MCF 10A (cell line): ENCODE measurements around the gene SIVA1. TPM values are rescaled to one million over a fixed set of nuclear protein-coding genes. Genes with fewer than 3 reads are reported as not detected.

Experiments
- BruUV-seq: library from RNA; stranded (reverse); fragments of 400-500 nt; replicated peaks from 2 replicates; lab custom pipeline; 2021; lab: Mats Ljungman, UMichigan
- CTCF ChIA-PET: fragments of 300-600 bp; sonication (Branson Sonifier 250); formaldehyde crosslinking; extraction: SDS; loops from one replicate; lab custom pipeline; 2021; ENCODE audit warnings: antibody characterized with exemption, inconsistent platforms; lab: Yijun Ruan, JAX
- POLR2A ChIA-PET: fragments of 300-600, 350-650 bp; sonication (Branson Sonifier 250); formaldehyde crosslinking; extraction: SDS; loops from one replicate; lab custom pipeline; 2020; ENCODE audit warnings: antibody characterized with exemption, inconsistent platforms; lab: Yijun Ruan, JAX
- DNase-seq: peaks from one replicate; pipeline ENCODE4 v3.0.0-alpha.2; 2018; ENCODE audit not compliant: unreplicated experiment
- H3K27ac Mint-ChIP-seq: one replicate; pipeline ENCODE4 v1.8.0; 2022; ENCODE audit warnings: mild to moderate bottlenecking, low read depth, mixed read lengths; ENCODE audit not compliant: unreplicated experiment
- H3K27me3 Mint-ChIP-seq: one replicate; pipeline ENCODE4 v1.8.0; 2022; ENCODE audit warnings: mixed read lengths; ENCODE audit not compliant: insufficient read depth, unreplicated experiment
- H3K36me3 Mint-ChIP-seq: one replicate; pipeline ENCODE4 v1.8.0; 2022; ENCODE audit warnings: mild to moderate bottlenecking, moderate library complexity, mixed read lengths; ENCODE audit not compliant: insufficient read depth, unreplicated experiment
- H3K4me1 Mint-ChIP-seq: one replicate; pipeline ENCODE4 v1.8.0; 2022; ENCODE audit warnings: mixed read lengths; ENCODE audit not compliant: insufficient read depth, unreplicated experiment
- H3K4me3 Mint-ChIP-seq: one replicate; pipeline ENCODE4 v1.8.0; 2022; ENCODE audit warnings: mild to moderate bottlenecking, moderate library complexity, mixed read lengths; ENCODE audit not compliant: unreplicated experiment
- H3K9me3 Mint-ChIP-seq: one replicate; pipeline ENCODE4 v1.8.0; 2022; ENCODE audit warnings: mixed read lengths; ENCODE audit not compliant: unreplicated experiment
- intact Hi-C: fragments of 100-400 bp; cut with micrococcal nuclease; formaldehyde crosslinking; loops from 2 replicates; pipeline ENCODE4 v1.14.1; 2022
- total RNA-seq: library from RNA; stranded (reverse); gene quantifications from 2 replicates; pipeline ENCODE4 v1.2.3, GENCODE V29; 2022
- TF ChIP-seq, protein P1 (sequence below): fragments of 200-600 bp; IDR thresholded peaks from one replicate; pipeline ENCODE4 v1.8.0; 2022; ENCODE audit warnings: antibody characterized with exemption, mild to moderate bottlenecking; ENCODE audit not compliant: unreplicated experiment

Gene SIVA1
- total RNA-seq, 1 experiment from 2014 or later, result 63.3 TPM

GRCh38 chr14:104777808-104778249, 24.9 kb downstream of the SIVA1 start:
- TF ChIP-seq, protein P1, sequence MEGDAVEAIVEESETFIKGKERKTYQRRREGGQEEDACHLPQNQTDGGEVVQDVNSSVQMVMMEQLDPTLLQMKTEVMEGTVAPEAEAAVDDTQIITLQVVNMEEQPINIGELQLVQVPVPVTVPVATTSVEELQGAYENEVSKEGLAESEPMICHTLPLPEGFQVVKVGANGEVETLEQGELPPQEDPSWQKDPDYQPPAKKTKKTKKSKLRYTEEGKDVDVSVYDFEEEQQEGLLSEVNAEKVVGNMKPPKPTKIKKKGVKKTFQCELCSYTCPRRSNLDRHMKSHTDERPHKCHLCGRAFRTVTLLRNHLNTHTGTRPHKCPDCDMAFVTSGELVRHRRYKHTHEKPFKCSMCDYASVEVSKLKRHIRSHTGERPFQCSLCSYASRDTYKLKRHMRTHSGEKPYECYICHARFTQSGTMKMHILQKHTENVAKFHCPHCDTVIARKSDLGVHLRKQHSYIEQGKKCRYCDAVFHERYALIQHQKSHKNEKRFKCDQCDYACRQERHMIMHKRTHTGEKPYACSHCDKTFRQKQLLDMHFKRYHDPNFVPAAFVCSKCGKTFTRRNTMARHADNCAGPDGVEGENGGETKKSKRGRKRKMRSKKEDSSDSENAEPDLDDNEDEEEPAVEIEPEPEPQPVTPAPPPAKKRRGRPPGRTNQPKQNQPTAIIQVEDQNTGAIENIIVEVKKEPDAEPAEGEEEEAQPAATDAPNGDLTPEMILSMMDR, result no peak
- Mint-ChIP-seq H3K27ac (no peak overlapping the region), H3K36me3 (peaks cover 18% of the 10 kb centered on the region), H3K4me1 (no peaks in the 10 kb centered on the region), H3K4me3 (no peak overlapping the region), H3K27me3 (no peaks in the 10 kb centered on the region), H3K9me3 (no peaks in the 10 kb centered on the region)
- intact Hi-C loops, result no loop called here
- POLR2A ChIA-PET, result no interaction called here
- CTCF ChIA-PET, result interaction anchor here (0.7 kb wide), 2 partner anchors 17 to 35 kb away, joined by 3 read pairs; no protein-coding TSS in a partner anchor
- BruUV-seq, result no TSS peak
- no peak for DNase-seq

DNA sequence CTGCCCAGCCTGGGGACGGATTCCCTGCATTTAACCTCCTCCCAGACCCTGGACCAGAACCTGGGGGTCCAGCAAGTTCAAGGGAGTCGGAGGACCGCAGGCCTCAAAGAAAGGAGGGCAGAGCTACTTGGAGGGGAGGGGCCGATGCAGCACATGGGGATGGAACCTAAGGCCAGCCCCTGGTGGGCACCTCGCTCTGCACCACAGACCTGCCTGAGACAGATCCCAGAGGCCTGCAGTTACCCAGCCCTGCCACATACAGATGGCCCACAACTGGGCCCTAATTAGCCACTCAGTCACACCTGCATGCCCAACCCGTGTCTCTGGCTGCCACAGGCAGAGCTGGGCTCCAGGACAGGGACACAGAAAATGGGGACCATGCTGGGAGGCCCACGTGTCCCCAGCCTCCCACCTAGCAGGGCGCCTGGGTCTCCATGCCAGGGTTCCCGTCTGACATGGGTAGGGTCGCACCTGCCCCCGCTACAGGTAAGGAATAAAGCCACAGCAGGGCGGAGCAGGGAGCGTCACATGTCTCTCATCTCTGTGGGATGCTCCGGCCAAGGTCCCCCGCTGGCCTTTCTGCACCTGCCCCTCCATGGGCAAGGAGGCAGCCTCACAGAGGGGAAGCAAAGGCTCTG, 25.9 kb downstream of the SIVA1 start:
- H3K4me3 Mint-ChIP-seq, result no peak overlapping the region
- no peaks in the 10 kb centered on the region for H3K4me1 Mint-ChIP-seq
- intact Hi-C loops, result no loop called here
- CTCF ChIA-PET, result interaction anchor here (1.3 kb wide), 1 partner anchor 10 kb away, joined by 4 read pairs; no protein-coding TSS in a partner anchor
- H3K27me3 Mint-ChIP-seq, result no peaks in the 10 kb centered on the region
- peaks cover 18% of the 10 kb centered on the region for H3K36me3 Mint-ChIP-seq
- BruUV-seq, result no TSS peak
- H3K9me3 Mint-ChIP-seq, result no peaks in the 10 kb centered on the region
- POLR2A ChIA-PET, result no interaction called here
- TF ChIP-seq, protein P1, result no peak
- no peak overlapping the region for H3K27ac Mint-ChIP-seq
- no peak for DNase-seq

- no peaks in the 10 kb centered on the region for H3K9me3 Mint-ChIP-seq
- H3K4me1 Mint-ChIP-seq, result no peaks in the 10 kb centered on the region
- ChIA-PET CTCF (interaction anchor here (0.9 to 1.0 kb wide), 2 partner anchors 11 to 12 kb away, joined by 3 to 4 read pairs; no protein-coding TSS in a partner anchor), POLR2A (no interaction called here)
- BruUV-seq, result no TSS peak
- TF ChIP-seq, protein P1, result no peak
- intact Hi-C loops, result no loop called here
- H3K27ac Mint-ChIP-seq, result no peak overlapping the region
- DNase-seq, result no peak
- no peaks in the 10 kb centered on the region for H3K27me3 Mint-ChIP-seq
- H3K4me3 Mint-ChIP-seq, result no peak overlapping the region
- H3K36me3 Mint-ChIP-seq, result peaks cover 11% of the 10 kb centered on the region
These were observed 27.0 kb downstream of the SIVA1 start for GRCh38 chr14:104779776-104780512.

DNA sequence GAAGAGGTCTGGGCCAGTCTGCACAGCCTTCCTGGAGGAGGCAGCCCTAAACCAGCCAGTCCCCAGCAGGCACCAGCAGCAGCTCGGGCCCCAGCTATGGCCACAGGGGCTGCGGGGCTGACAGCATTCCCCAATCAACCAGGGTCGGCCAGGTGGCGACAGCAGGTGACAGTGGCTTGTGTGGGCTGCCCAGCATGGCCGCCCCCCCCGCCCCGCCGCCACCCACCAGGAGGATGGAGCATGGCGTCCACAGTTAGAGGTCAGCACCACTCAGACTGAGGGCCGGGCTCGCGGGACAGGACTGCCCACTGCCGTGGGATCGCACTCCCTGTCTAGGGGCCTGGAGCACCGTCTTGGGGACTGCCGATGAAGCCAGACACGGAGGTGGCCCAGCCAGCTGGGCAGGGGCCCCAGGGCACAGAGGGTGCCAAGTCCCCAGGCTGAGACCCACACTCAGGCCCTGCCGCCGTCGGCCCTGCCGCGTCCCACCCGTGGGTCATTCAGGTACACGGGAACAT, 27.6 kb downstream of the SIVA1 start:
- ChIA-PET POLR2A (no interaction called here), CTCF (interaction anchor here (0.6 to 1.0 kb wide), 3 partner anchors 12 to 31 kb away, joined by 3 to 4 read pairs (median 3); no protein-coding TSS in a partner anchor)
- intact Hi-C loops, result no loop called here

More for the DNA sequence above, 27.6 kb downstream of the SIVA1 start:
- BruUV-seq, result no TSS peak
- Mint-ChIP-seq H3K27me3 (no peaks in the 10 kb centered on the region), H3K36me3 (peaks cover 7% of the 10 kb centered on the region), H3K4me1 (no peaks in the 10 kb centered on the region), H3K9me3 (no peaks in the 10 kb centered on the region), H3K27ac (no peak overlapping the region), H3K4me3 (no peak overlapping the region)
- no peak for DNase-seq
- TF ChIP-seq, protein P1, result no peak
